Lower lobe of right lung (tissue), 2 donors: ENCODE data around the gene CAMKMT. TPM values are rescaled to one million over a fixed set of nuclear protein-coding genes. Genes with fewer than 3 reads are reported as not detected.

Experiments used
- ATAC-seq, 2 donors: fragments of 200-7000 bp; cut with Tn5 transposase; one replicate each; pipeline ENCODE4 v1.9.1; 2020 to 2022; ENCODE audit warnings: mild to moderate bottlenecking in 2 of 2, moderate library complexity in 2 of 2
- DNase-seq: peaks from one replicate; pipeline ENCODE4 v3.0.0-alpha.2; 2020
- H3K27ac ChIP-seq: fragments of 200-600 bp; one replicate; pipeline ENCODE4 v1.8.0; 2022
- H3K27me3 ChIP-seq: fragments of 200-600 bp; one replicate; pipeline ENCODE4 v1.8.0; 2022; ENCODE audit warnings: low read depth
- H3K36me3 ChIP-seq: fragments of 200-600 bp; one replicate; pipeline ENCODE4 v1.8.0; 2022; ENCODE audit warnings: mild to moderate bottlenecking
- H3K4me1 ChIP-seq: fragments of 200-600 bp; one replicate; pipeline ENCODE4 v1.8.0; 2022
- H3K4me3 ChIP-seq: fragments of 200-600 bp; one replicate; pipeline ENCODE4 v1.8.0; 2022; ENCODE audit warnings: mild to moderate bottlenecking
- H3K9me3 ChIP-seq: fragments of 200-600 bp; one replicate; pipeline ENCODE4 v1.8.0; 2022
- CTCF ChIP-seq: fragments of 200-600 bp; IDR thresholded peaks from one replicate; pipeline ENCODE4 v1.8.0; 2022; ENCODE audit warnings: antibody characterized with exemption, mild to moderate bottlenecking
- intact Hi-C: fragments of 100-400 bp; cut with DNase I; formaldehyde crosslinking; loops from one replicate; pipeline ENCODE4 v1.11.0; 2022
- total RNA-seq: library from RNA; stranded (reverse); fragmentation: NEBNext Ultra II Directional; extraction: Animal tissue kit (Norgen Biotek cat#: 25700); gene quantifications from one replicate; pipeline ENCODE4 v1.2.1, GENCODE V29; 2021
- donor health status: DM: no; HTN: yes; CAD: no; lungs with severe emphysema.

The CAMKMT gene
- total RNA-seq, 1 donor from 2014 or later = 10.5 TPM

GRCh38 chr2:44805401-44806235 is 443.9 kb downstream of the CAMKMT start:
- peaks cover 89% of the 10 kb centered on the region for H3K27me3 ChIP-seq

GRCh38 chr2:44807201-44808025 is 445.7 kb downstream of the CAMKMT start:
- H3K9me3 ChIP-seq = no peaks in the 10 kb centered on the region
- intact Hi-C loops = no loop called here
- no peak for ATAC-seq
- H3K36me3 ChIP-seq = no peaks in the 10 kb centered on the region
- peaks cover 6% of the 10 kb centered on the region for H3K4me1 ChIP-seq
- H3K27ac ChIP-seq = no peak overlapping the region
- no peak overlapping the region for H3K4me3 ChIP-seq
- no peak for TF ChIP-seq CTCF
- DNase-seq = no peak
- peaks cover 74% of the 10 kb centered on the region for H3K27me3 ChIP-seq

More at GRCh38 chr2:44805401-44806235, 443.9 kb downstream of the CAMKMT start:
- DNase-seq (no peak), ATAC-seq (no peak)
- no peaks in the 10 kb centered on the region for H3K36me3 ChIP-seq
- no peak overlapping the region for H3K4me3 ChIP-seq
- intact Hi-C loops = no loop called here
- no peak for TF ChIP-seq CTCF
- H3K4me1 ChIP-seq = peaks cover 17% of the 10 kb centered on the region
- H3K27ac ChIP-seq = no peak overlapping the region
- no peaks in the 10 kb centered on the region for H3K9me3 ChIP-seq

DNA sequence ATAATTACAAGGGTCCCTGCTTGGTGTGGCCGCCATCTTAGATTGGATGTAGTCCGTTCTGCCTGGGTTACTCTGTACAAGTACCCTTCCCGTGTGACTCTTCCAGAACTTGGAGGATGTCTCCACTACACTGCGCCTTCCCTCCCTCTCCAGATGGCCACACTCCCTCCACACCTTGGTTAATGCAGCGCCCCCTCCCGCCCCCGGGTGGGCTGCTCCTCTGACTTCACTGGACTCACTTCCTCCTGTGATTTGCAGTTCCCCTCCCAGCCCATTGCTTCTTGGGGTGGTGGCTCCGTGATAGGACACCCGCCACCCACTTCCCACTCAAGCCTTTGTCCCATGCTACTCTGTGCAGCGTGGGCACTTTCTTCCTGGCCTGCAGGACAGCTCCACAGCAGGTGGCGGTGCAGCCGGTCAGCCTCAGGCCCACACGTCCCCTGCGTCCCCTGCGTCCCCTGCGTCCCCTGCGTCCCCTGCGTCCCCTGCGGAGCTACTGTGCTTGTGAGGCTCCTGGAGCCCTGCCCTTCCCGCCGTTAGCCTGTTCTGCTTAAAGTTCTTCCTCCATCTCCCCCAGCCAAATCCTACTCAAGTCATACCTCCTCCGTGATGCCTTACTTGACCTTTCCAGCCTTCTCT is 449.3 kb downstream of the CAMKMT start:
- DNase-seq (no peak), ATAC-seq (no peak)
- Histone ChIP-seq H3K27ac (no peak overlapping the region), H3K27me3 (peaks cover 56% of the 10 kb centered on the region), H3K4me1 (no peaks in the 10 kb centered on the region), H3K4me3 (no peak overlapping the region), H3K36me3 (no peaks in the 10 kb centered on the region), H3K9me3 (no peaks in the 10 kb centered on the region)
- intact Hi-C loops = no loop called here
- TF ChIP-seq CTCF = no peak

DNA sequence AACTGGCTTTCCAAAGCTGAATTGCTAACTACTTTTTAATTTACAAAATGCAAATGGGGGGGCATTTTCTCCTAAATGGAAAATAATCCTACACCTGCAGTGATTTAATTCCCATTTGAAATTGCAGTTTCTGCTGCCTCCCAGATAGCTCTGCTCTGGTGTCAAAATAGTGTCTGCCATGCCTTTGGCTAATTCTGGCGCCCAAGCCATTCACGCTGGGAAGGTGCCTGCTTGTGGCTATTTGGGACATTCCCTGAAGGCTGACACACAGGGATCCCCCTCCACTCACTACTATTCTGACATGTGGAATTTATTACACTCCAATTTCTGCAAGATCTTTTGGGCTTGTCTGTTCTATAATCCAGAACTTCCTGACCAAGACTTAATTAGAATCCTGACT is 451.4 kb downstream of the CAMKMT start:
- Histone ChIP-seq H3K27me3 (peaks cover 43% of the 10 kb centered on the region), H3K4me3 (no peak overlapping the region), H3K27ac (no peak overlapping the region), H3K36me3 (no peaks in the 10 kb centered on the region), H3K9me3 (no peaks in the 10 kb centered on the region), H3K4me1 (no peaks in the 10 kb centered on the region)
- DNase-seq = no peak
- no peak for ATAC-seq
- intact Hi-C loops = no loop called here
- no peak for TF ChIP-seq CTCF

- Histone ChIP-seq H3K4me3 (no peak overlapping the region), H3K36me3 (no peaks in the 10 kb centered on the region), H3K27me3 (peaks cover 38% of the 10 kb centered on the region), H3K27ac (no peak overlapping the region), H3K4me1 (no peaks in the 10 kb centered on the region), H3K9me3 (no peaks in the 10 kb centered on the region)
- intact Hi-C loops = no loop called here
- ATAC-seq (no peak), DNase-seq (no peak)
- no peak for TF ChIP-seq CTCF
These were observed 451.9 kb downstream of the CAMKMT start for GRCh38 chr2:44813658-44814057.
